ENCODE data around the gene NEDD4L. TPM values are rescaled to one million over a fixed set of nuclear protein-coding genes. Genes with fewer than 3 reads are reported as not detected.

The NEDD4L gene
- total RNA-seq, 2 experiments from 2014 or later, result 11.2 to 13.7 TPM

GRCh38 chr18:58088691-58089065 is 44.7 kb downstream of the NEDD4L start:
- TF ChIP-seq, protein P1, sequence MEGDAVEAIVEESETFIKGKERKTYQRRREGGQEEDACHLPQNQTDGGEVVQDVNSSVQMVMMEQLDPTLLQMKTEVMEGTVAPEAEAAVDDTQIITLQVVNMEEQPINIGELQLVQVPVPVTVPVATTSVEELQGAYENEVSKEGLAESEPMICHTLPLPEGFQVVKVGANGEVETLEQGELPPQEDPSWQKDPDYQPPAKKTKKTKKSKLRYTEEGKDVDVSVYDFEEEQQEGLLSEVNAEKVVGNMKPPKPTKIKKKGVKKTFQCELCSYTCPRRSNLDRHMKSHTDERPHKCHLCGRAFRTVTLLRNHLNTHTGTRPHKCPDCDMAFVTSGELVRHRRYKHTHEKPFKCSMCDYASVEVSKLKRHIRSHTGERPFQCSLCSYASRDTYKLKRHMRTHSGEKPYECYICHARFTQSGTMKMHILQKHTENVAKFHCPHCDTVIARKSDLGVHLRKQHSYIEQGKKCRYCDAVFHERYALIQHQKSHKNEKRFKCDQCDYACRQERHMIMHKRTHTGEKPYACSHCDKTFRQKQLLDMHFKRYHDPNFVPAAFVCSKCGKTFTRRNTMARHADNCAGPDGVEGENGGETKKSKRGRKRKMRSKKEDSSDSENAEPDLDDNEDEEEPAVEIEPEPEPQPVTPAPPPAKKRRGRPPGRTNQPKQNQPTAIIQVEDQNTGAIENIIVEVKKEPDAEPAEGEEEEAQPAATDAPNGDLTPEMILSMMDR (IDR thresholded peaks at IDR 0.05), result no peak
- Mint-ChIP-seq H3K27ac (no peak overlapping the region), H3K9me3 (no peaks in the 10 kb centered on the region), H3K27me3 (peaks cover 17% of the 10 kb centered on the region), H3K4me1 (ENCODE audit: low read depth) (no peaks in the 10 kb centered on the region), H3K4me3 (no peak overlapping the region), H3K36me3 (ENCODE audit: low read depth) (no peaks in the 10 kb centered on the region)
- Histone ChIP-seq H3K4me3 (ENCODE audit: low read length) (no peak overlapping the region), H3K36me3 (ENCODE audit: insufficient read depth, low read length) (no peaks in the 10 kb centered on the region), H3K27ac (ENCODE audit: low read depth in 1 of 2, low read length in 2 of 2) (no peak overlapping the region), H3K9me3 (ENCODE audit: control insufficient read depth in 1 of 2, insufficient read depth in 1 of 2, low read length in 2 of 2) (no peaks in the 10 kb centered on the region), H3K4me1 (ENCODE audit: insufficient read depth, low read length) (no peaks in the 10 kb centered on the region), H3K27me3 (ENCODE audit: control insufficient read depth in 1 of 2, insufficient read depth in 2 of 2, low read length in 2 of 2) (no peaks in the 10 kb centered on the region)
- DNase-seq, result no peak
- no peak for ATAC-seq (ENCODE audit: poor library complexity)
- POLR2A ChIA-PET, result no interaction called here
- CTCF ChIA-PET, result no interaction called here
- intact Hi-C loops (cut with DNase I, micrococcal nuclease), result no loop called here

- Histone ChIP-seq H3K27me3 (ENCODE audit: control insufficient read depth in 1 of 2, insufficient read depth in 2 of 2, low read length in 2 of 2) (no peaks in the 10 kb centered on the region), H3K9me3 (ENCODE audit: control insufficient read depth in 1 of 2, insufficient read depth in 1 of 2, low read length in 2 of 2) (no peaks in the 10 kb centered on the region), H3K4me3 (ENCODE audit: low read length) (no peak overlapping the region), H3K4me1 (ENCODE audit: insufficient read depth, low read length) (no peaks in the 10 kb centered on the region), H3K36me3 (ENCODE audit: insufficient read depth, low read length) (no peaks in the 10 kb centered on the region), H3K27ac (ENCODE audit: low read depth in 1 of 2, low read length in 2 of 2) (no peak overlapping the region)
- no peaks in the 10 kb centered on the region for H3K4me1 Mint-ChIP-seq (ENCODE audit: low read depth)
- H3K27ac Mint-ChIP-seq, result no peak overlapping the region
- TF ChIP-seq, protein P1 (IDR thresholded peaks at IDR 0.05), result no peak
- ChIA-PET CTCF (no interaction called here), POLR2A (no interaction called here)
- DNase-seq, result peak in 2 of 14 experiments; percentile 19 to 28
- no peaks in the 10 kb centered on the region for H3K36me3 Mint-ChIP-seq (ENCODE audit: low read depth)
- H3K9me3 Mint-ChIP-seq, result no peaks in the 10 kb centered on the region
- peaks cover 6% of the 10 kb centered on the region for H3K27me3 Mint-ChIP-seq
- H3K4me3 Mint-ChIP-seq, result no peak overlapping the region
- no peak for ATAC-seq (ENCODE audit: poor library complexity)
- intact Hi-C loops (cut with DNase I, micrococcal nuclease), result no loop called here
Measured at GRCh38 chr18:58091099-58091611, 47.1 kb downstream of the NEDD4L start.

- no peak overlapping the region for H3K27ac Mint-ChIP-seq
- Histone ChIP-seq H3K4me3 (ENCODE audit: low read length) (no peak overlapping the region), H3K9me3 (ENCODE audit: control insufficient read depth in 1 of 2, insufficient read depth in 1 of 2, low read length in 2 of 2) (no peaks in the 10 kb centered on the region), H3K4me1 (ENCODE audit: insufficient read depth, low read length) (no peaks in the 10 kb centered on the region), H3K36me3 (ENCODE audit: insufficient read depth, low read length) (no peaks in the 10 kb centered on the region), H3K27me3 (ENCODE audit: control insufficient read depth in 1 of 2, insufficient read depth in 2 of 2, low read length in 2 of 2) (no peaks in the 10 kb centered on the region), H3K27ac (ENCODE audit: low read depth in 1 of 2, low read length in 2 of 2) (no peak overlapping the region)
- ChIA-PET POLR2A (no interaction called here), CTCF (no interaction called here)
- no peaks in the 10 kb centered on the region for H3K9me3 Mint-ChIP-seq
- ATAC-seq (ENCODE audit: poor library complexity) (no peak), DNase-seq (no peak)
- TF ChIP-seq, protein P1 (IDR thresholded peaks at IDR 0.05), result no peak
- H3K4me3 Mint-ChIP-seq, result no peak overlapping the region
- intact Hi-C loops (cut with DNase I, micrococcal nuclease), result no loop called here
- no peaks in the 10 kb centered on the region for H3K4me1 Mint-ChIP-seq (ENCODE audit: low read depth)
- H3K27me3 Mint-ChIP-seq, result no peaks in the 10 kb centered on the region
- no peaks in the 10 kb centered on the region for H3K36me3 Mint-ChIP-seq (ENCODE audit: low read depth)
Measured at GRCh38 chr18:58093311-58093803, 49.3 kb downstream of the NEDD4L start.

Measured in CD4-positive, alpha-beta T cell (primary cell).